ENCODE data around the gene MPND.

- TF ChIP-seq TRIM28 (IDR thresholded peaks at IDR 0.05; ENCODE audit: borderline replicate concordance, low read length) (no peak), CTCF (tag by site-specific recombination; IDR thresholded peaks at IDR 0.05) (no peak)
Measured at GRCh38 chr19:4373601-4374497, 30.5 kb downstream of the MPND start.

Data from HEK293 (cell line).